ENCODE results near the gene LPAR2.

- TF ChIP-seq CTCF (IDR thresholded peaks at IDR 0.05; ENCODE audit: low read length) (no peak), EZH2 (IDR thresholded peaks at IDR 0.05; ENCODE audit: borderline replicate concordance, low read length) (no peak)
Observed at GRCh38 chr19:19649580-19649995, 21.6 kb upstream of the LPAR2 start.

All from OCI-LY1 (cell line).